Measurements from ENCODE around the gene SPR.

Gene SPR

DNA sequence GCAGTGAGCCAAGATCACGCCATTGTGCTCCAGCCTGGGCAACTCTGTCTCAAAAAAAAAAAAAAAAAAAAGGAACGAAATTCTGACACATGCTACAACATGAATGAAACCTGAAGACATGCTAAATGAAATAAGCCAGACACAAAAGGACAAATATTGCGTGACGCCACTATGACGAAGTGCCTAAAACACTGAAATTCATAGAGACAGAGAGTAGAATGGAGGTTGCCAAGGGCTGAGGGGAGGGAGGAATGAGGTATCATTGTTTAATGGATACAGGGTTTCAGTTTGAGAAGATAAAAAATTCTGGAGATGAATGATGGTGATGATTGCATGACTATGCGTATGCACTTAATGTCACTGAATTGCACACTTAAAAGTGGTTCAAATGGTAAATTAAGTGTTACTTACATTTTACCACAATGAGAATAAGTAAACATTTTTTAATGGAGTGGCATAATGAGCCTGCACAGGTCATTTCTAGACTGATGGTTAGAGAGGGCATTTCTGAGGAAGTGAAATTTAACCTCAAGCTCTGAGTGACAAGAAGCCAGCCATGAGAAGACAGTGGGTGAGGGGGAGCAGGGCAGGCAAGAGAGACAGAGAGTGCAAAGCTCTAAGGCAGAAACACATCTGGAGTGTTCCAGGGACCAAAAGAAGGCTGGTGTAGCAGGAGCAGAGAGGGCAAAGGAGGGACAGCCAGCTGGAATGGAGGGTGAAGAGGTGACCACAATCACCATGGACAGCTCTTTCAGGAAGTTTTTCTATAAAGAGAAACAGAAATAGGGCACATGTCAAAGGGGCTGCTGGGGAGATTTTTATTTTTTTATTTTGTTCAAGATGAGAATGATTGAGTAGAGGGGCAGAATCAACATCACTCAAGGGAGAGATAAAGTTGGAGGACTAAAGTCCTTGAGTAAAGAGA, 40.8 kb upstream of the SPR start:
- no peaks in the 10 kb centered on the region for H3K36me3 ChIP-seq (replicated peaks; ENCODE audit: low read depth, low read length)
- H4K20me1 ChIP-seq (ENCODE audit: insufficient read depth, low read length): no peaks in the 10 kb centered on the region
- H3K9me3 ChIP-seq (ENCODE audit: insufficient read depth, low read length): no peaks in the 10 kb centered on the region
- no peak for TF ChIP-seq CTCF (IDR thresholded peaks at IDR 0.05; ENCODE audit: low read depth, low read length)
- no peak for TF ChIP-seq EZH2phosphoT487 (IDR thresholded peaks at IDR 0.05; ENCODE audit: low read depth)
- H3K27ac ChIP-seq (ENCODE audit: low read length): 0 out of 2 replicates have a peak overlapping the region, but pooled peaks have one; percentile 5
- peak overlapping the region; percentile 1; the same call in 1 of the 2 replicates for H3K9ac ChIP-seq (ENCODE audit: low read length)
- H3K4me1 ChIP-seq (ENCODE audit: low read length): peaks cover 21% of the 10 kb centered on the region
- peak overlapping the region; percentile 87 for H3K4me2 ChIP-seq (ENCODE audit: low read length)
- H2AFZ ChIP-seq (ENCODE audit: low read depth, low read length): peak overlapping the region; percentile 38; the same call in 1 of the 2 replicates
- peak overlapping the region; percentile 72 for H3K4me3 ChIP-seq (ENCODE audit: low read length)
- H3K79me2 ChIP-seq (ENCODE audit: low read length): no peaks in the 10 kb centered on the region
- peaks cover 8% of the 10 kb centered on the region; the same call in 1 of the 2 replicates for H3K27me3 ChIP-seq (ENCODE audit: low read depth, low read length)

DNA sequence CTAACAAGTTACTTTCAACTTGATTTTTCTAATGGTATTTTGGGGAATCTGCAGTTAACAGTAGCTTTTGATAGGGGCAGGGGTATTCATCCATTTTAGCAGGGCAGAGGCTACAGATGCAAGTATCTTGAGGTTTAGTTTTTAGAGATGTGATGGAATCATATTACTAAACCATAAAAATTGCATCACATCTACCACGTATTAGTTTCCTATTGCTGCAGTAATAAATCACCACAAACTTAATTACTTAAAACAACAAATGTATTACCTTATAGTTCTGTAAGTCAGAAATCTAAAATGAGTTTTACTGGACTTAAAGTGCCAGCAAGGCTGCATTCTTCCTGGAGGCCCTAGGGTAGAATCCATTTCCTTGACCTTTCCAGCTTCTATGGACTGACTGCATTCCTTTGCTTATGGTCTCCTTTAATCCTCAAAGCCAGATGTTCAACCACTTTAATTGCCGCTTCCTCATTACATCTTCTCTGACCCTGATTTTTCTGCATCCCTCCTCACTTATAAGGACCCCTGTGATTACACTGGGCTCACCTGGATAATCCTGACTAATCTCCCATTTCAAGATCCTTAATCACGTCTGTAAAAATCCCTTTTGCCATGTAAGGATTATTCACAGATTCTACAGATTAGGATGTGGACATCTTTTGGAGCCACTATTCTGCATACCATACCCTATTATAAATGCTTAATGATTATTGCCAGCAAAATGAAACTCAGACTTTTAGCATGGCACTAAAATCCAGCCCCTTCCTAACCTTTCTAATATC, 39.5 kb upstream of the SPR start:
- Histone ChIP-seq H3K4me2 (ENCODE audit: low read length) (peak overlapping the region; percentile 87; the same call in 1 of the 2 replicates), H3K79me2 (ENCODE audit: low read length) (no peaks in the 10 kb centered on the region), H4K20me1 (ENCODE audit: insufficient read depth, low read length) (no peaks in the 10 kb centered on the region), H3K27me3 (ENCODE audit: low read depth, low read length) (peaks cover 8% of the 10 kb centered on the region; the same call in 1 of the 2 replicates), H3K9me3 (ENCODE audit: insufficient read depth, low read length) (no peaks in the 10 kb centered on the region), H3K36me3 (replicated peaks; ENCODE audit: low read depth, low read length) (no peaks in the 10 kb centered on the region), H3K4me1 (ENCODE audit: low read length) (peaks cover 21% of the 10 kb centered on the region), H3K4me3 (ENCODE audit: low read length) (no peak overlapping the region), H2AFZ (ENCODE audit: low read depth, low read length) (no peak overlapping the region), H3K9ac (ENCODE audit: low read length) (no peak overlapping the region), H3K27ac (ENCODE audit: low read length) (no peak overlapping the region)
- no peak for TF ChIP-seq CTCF (IDR thresholded peaks at IDR 0.05; ENCODE audit: low read depth, low read length)
- no peak for TF ChIP-seq EZH2phosphoT487 (IDR thresholded peaks at IDR 0.05; ENCODE audit: low read depth)

GRCh38 chr2:72848436-72849137, 38.6 kb upstream of the SPR start:
- TF ChIP-seq CTCF (IDR thresholded peaks at IDR 0.05; ENCODE audit: low read depth, low read length): no peak
- TF ChIP-seq EZH2phosphoT487 (IDR thresholded peaks at IDR 0.05; ENCODE audit: low read depth): no peak
- Histone ChIP-seq H3K9ac (ENCODE audit: low read length) (no peak overlapping the region), H3K4me3 (ENCODE audit: low read length) (no peak overlapping the region), H3K79me2 (ENCODE audit: low read length) (no peaks in the 10 kb centered on the region), H3K27me3 (ENCODE audit: low read depth, low read length) (peaks cover 8% of the 10 kb centered on the region; the same call in 1 of the 2 replicates), H3K4me1 (ENCODE audit: low read length) (peaks cover 21% of the 10 kb centered on the region), H3K9me3 (ENCODE audit: insufficient read depth, low read length) (no peaks in the 10 kb centered on the region), H4K20me1 (ENCODE audit: insufficient read depth, low read length) (no peaks in the 10 kb centered on the region), H3K4me2 (ENCODE audit: low read length) (no peak overlapping the region), H2AFZ (ENCODE audit: low read depth, low read length) (no peak overlapping the region), H3K27ac (ENCODE audit: low read length) (no peak overlapping the region), H3K36me3 (replicated peaks; ENCODE audit: low read depth, low read length) (no peaks in the 10 kb centered on the region)

Measured in OCI-LY3 (cell line).